PC-9 (cell line): ENCODE data around the gene CLRN2.

Experiments
- CTCF ChIP-seq: fragments of 200-600 bp; sonication (generic); conservative IDR thresholded peaks from 2 replicates; pipeline ENCODE4 v1.6.1; 2017; ENCODE audit warnings: mixed run types, antibody characterized with exemption, mild to moderate bottlenecking, moderate library complexity
- EZH2 ChIP-seq: fragments of 200-600 bp; sonication (generic); IDR thresholded peaks from 2 replicates; pipeline ENCODE4 v1.8.0; 2017; ENCODE audit warnings: antibody characterized with exemption, low read depth

DNA sequence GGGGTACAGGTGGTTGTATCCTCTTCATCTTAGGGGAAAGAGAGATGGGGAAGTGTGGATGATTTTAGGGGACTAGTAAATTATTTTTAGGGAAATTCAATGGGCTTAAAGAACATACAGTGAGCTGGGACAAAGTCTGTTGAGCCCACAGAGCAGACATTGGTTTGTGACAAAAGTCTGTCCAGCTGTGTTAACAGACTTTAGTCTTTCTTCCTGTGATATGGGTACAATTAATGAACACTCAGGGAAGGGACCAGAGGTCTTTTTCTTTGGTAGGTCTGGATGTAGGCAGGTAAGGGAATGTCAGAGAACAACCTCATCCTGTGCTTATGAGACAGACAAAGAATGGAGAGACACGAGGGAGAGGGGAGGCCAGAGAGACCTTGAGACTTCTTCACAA, 2.0 kb downstream of the CLRN2 start:
- TF ChIP-seq CTCF (no peak), EZH2 (no peak)
